HCT116 (cell line): ENCODE data around the gene CTNNAL1.

Source experiments
- CEBPB ChIP-seq: IDR thresholded peaks from 2 replicates; pipeline ENCODE4 v1.6.1; 2012; ENCODE audit warnings: low read depth
- POLR2A ChIP-seq: IDR thresholded peaks from 2 replicates; pipeline ENCODE4 v1.7.0; 2011; ENCODE audit warnings: borderline replicate concordance; ENCODE audit not compliant: insufficient read depth, insufficient read length; ENCODE audit errors: extremely low read depth
- YY1 ChIP-seq: IDR thresholded peaks from 2 replicates; pipeline ENCODE4 v1.6.1; 2011; ENCODE audit warnings: low read length, low read depth, moderate library complexity, mild to moderate bottlenecking; ENCODE audit not compliant: insufficient replicate concordance; ENCODE audit errors: extremely low read depth
- TF ChIP-seq, protein P1 (sequence below), 3 experiments: fragments of 200-600 bp in 1 of 3; sonication (generic) in 1 of 3; IDR thresholded peaks in 2 of 3; conservative IDR thresholded peaks in 1 of 3; 2 replicates each; pipeline ENCODE4 v1.5.1; 2012 to 2017; ENCODE audit warnings: low read depth in 2 of 3, low read length in 2 of 3, antibody characterized with exemption in 1 of 3, borderline replicate concordance in 1 of 3, control low read depth in 1 of 3, mild to moderate bottlenecking in 1 of 3, mixed read lengths in 1 of 3, mixed run types in 1 of 3, moderate library complexity in 1 of 3; ENCODE audit not compliant: insufficient read depth in 1 of 3

DNA sequence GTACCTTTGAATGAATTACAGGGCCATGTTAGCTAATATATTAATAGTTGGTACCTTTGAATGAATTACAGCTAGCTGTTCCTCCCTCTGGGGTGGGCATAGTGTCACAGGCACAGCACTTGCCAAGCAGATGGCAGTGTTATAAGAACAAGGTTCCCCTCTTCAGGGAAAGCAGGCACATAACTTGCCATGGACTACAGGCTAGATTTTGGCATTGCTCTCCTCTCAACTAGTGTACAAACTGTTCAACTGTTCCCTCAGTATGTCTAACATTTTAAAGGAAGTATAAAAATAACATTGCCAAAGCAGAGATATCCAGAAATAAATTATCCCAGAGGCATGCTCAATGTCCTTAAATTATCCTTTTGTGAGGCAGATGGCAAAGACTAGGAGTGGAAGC, 45.4 kb downstream of the CTNNAL1 start:
- TF ChIP-seq, protein P1, sequence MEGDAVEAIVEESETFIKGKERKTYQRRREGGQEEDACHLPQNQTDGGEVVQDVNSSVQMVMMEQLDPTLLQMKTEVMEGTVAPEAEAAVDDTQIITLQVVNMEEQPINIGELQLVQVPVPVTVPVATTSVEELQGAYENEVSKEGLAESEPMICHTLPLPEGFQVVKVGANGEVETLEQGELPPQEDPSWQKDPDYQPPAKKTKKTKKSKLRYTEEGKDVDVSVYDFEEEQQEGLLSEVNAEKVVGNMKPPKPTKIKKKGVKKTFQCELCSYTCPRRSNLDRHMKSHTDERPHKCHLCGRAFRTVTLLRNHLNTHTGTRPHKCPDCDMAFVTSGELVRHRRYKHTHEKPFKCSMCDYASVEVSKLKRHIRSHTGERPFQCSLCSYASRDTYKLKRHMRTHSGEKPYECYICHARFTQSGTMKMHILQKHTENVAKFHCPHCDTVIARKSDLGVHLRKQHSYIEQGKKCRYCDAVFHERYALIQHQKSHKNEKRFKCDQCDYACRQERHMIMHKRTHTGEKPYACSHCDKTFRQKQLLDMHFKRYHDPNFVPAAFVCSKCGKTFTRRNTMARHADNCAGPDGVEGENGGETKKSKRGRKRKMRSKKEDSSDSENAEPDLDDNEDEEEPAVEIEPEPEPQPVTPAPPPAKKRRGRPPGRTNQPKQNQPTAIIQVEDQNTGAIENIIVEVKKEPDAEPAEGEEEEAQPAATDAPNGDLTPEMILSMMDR (IDR thresholded peaks at IDR 0.05 in 2 of 3, conservative IDR thresholded peaks at IDR 0.05 in 1 of 3; ENCODE audit: borderline replicate concordance in 1 of 3, insufficient read depth in 1 of 3, low read depth in 2 of 3, low read length in 2 of 3), result no peak
- no peak for TF ChIP-seq POLR2A
- TF ChIP-seq CEBPB, result no peak
- TF ChIP-seq YY1, result no peak
